Stimulated activated CD4-positive, alpha-beta T cell treated with anti-CD3 and anti-CD28 coated beads, Interleukin-1b, Interleukin-23, amount 100 ng/mL, for 24 hours (primary cell): ENCODE results near the gene PPIP5K1.
"Not testable (repeated sequence)": the region's sequence is repeated elsewhere in the genome, so short reads cannot be mapped to it uniquely, and the experiment has no call there.

Source experiments
- DNase-seq, 4 experiments: peaks; one replicate each; pipeline ENCODE4 v3.0.0-alpha.2; 2020; ENCODE audit warnings: low read depth in 4 of 4, low spot score in 1 of 4

Gene PPIP5K1

DNA sequence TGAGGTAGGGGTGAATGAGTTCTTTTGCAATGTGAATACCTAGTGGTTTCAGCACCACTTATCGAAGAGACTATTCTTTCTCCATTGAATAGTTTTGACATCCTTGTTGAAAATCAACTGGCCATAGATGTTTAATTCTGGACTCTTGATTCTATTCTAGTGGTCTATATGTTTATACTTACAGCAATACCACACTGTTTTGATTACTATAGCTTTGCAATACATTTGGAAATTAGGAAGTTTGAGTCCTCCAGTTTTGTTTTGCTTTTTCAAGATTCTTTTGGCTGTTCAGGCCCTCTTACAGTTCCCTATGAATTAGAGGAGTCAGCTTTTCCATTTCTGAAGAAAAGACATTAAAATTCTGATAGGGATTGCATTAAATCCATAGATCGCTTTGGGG, 42.5 kb downstream of the PPIP5K1 start:
- DNase-seq = no peak

- DNase-seq = no peak
Observed at GRCh38 chr15:43545426-43545825, 44.6 kb downstream of the PPIP5K1 start.

DNA sequence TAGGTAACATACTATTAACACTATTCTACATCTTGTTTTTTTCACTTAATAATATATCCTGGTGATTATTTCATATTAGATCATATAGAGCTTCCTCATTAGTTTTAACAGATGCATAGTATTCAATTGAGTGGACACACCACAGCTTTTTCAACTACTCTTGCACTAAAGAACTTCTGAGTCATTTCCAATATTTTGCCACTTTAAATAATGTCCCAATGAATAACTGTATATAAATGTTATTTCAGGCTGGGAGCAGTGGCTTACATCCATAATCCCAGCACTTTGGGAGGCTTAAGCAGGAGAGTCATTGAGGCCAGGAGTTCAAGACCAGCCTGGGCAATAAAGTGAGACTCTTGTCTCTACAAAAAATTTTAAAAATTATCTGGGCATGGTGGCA, 45.7 kb downstream of the PPIP5K1 start:
- no peak for DNase-seq

DNA sequence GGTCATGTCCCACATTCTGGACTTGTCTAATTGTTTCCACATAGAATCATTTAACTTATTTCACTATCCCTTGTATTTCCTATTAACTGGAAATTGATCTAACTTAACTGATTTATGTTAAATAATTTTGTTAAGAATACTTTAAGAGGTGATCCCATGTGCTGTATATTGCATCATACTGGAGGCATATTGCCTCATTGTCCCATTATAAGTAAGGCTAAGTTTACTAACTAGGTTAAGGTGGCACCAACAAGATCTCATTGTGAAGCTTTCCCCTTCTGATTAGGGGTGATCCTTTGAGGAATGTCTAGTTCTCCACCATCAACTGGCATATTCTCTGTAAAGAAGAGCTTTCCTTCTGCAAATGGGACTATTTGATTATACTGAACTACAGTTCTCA, 48.2 kb downstream of the PPIP5K1 start:
- no peak for DNase-seq

DNA sequence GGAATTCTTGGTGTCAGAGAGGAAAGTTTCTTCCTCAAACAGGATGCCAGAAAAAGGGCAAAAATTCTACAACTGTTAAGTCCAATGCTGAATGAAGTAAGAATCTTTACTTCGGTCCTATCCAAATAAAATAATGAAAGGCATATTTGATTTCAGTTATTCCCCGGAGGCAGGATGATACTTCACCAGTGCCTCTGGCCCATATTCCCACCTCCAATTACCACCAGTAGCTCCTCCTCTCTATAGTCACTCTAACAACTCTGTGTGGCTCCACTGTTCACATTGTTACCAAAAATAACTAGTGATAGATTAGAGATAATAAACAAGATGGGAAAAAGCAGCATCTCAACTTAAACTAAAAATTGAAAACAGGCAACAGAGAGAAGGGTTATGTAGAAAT, 51.9 kb downstream of the PPIP5K1 start:
- no peak for DNase-seq

GRCh38 chr15:43534897-43535296, 55.1 kb downstream of the PPIP5K1 start:
- no peak for DNase-seq

- DNase-seq = not testable (repeated sequence)
Observed at GRCh38 chr15:43532826-43533225, 57.2 kb downstream of the PPIP5K1 start.

GRCh38 chr15:43531018-43531670, 58.9 kb downstream of the PPIP5K1 start:
- no peak for DNase-seq

DNA sequence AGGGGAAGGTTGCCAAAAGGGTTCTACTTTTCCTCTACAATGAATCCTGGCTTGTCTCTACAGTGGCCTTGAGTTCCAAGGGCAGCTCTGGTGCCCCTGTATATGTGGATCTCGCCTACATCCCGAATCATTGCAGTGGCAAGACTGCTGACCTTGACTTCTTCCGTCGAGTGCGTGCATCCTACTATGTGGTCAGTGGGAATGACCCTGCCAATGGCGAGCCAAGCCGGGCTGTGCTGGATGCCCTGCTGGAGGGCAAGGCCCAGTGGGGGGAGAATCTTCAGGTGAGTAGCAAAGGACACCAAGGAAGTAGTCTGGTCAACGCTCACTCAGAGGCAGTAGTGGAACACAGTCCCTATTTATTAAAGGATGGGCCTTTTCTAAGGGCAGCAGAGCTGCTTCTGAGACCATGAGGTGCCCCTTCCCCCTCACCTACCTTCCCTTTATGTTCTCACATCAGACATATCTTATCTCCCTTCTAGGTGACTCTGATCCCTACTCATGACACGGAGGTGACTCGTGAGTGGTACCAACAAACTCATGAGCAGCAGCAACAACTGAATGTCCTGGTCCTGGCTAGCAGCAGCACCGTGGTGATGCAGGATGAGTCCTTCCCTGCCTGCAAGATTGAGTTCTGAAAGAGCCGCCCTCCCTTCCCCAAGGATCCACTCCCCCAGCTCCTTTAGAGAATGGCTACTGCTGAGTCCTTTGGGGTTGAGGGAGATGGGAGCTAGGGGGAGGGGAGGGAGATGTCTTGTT, 60.2 kb downstream of the PPIP5K1 start:
- no peak for DNase-seq

GRCh38 chr15:43529141-43529540, 60.9 kb downstream of the PPIP5K1 start:
- DNase-seq = no peak

DNA sequence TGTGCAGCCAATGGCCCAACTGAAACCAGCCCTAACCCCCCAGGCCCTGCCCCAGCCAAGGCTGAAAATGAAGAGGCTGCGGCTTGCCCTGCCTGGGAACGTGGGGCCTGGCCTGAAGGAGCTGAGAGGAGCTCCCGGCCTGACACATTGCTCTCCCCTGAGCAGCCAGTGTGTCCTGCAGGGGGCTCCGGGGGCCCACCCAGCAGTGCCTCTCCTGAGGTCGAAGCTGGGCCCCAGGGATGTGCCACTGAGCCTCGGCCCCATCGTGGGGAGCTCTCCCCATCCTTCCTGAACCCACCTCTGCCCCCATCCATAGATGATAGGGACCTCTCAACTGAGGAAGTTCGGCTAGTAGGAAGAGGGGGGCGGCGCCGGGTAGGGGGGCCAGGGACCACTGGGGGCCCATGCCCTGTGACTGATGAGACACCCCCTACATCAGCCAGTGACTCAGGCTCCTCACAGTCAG, 61.4 kb downstream of the PPIP5K1 start:
- no peak for DNase-seq

DNA sequence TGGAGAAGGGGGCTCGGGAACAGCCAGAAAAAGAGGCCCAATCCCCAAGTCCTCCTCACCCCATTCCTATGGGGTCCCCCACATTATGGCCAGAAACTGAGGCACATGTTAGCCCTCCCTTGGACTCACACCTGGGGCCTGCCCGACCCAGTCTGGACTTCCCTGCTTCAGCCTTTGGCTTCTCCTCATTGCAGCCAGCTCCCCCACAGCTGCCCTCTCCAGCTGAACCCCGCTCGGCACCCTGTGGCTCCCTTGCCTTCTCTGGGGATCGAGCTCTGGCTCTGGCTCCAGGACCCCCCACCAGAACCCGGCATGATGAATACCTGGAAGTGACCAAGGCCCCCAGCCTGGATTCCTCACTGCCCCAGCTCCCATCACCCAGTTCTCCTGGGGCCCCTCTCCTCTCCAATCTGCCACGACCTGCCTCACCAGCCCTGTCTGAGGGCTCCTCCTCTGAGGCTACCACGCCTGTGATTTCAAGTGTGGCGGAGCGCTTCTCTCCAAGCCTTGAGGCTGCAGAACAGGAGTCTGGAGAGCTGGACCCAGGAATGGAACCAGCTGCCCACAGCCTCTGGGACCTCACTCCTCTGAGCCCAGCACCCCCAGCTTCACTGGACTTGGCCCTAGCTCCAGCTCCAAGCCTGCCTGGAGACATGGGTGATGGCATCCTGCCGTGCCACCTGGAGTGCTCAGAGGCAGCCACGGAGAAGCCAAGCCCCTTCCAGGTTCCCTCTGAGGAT, 62.0 kb downstream of the PPIP5K1 start:
- no peak for DNase-seq

DNA sequence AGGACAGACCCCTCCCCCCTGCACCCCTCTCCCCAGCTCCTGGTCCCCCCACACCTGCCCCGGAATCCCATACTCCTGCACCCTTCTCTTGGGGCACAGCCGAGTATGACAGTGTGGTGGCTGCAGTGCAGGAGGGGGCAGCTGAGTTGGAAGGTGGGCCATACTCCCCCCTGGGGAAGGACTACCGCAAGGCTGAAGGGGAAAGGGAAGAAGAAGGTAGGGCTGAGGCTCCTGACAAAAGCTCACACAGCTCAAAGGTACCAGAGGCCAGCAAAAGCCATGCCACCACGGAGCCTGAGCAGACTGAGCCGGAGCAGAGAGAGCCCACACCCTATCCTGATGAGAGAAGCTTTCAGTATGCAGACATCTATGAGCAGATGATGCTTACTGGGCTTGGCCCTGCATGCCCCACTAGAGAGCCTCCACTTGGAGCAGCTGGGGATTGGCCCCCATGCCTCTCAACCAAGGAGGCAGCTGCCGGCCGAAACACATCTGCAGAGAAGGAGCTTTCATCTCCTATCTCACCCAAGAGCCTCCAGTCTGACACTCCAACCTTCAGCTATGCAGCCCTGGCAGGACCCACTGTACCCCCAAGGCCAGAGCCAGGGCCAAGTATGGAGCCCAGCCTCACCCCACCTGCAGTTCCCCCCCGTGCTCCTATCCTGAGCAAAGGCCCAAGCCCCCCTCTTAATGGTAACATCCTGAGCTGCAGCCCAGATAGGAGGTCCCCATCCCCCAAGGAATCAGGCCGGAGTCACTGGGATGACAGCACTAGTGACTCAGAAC, 62.8 kb downstream of the PPIP5K1 start:
- no peak for DNase-seq

- DNase-seq = no peak
Observed at GRCh38 chr15:43526261-43526930, 63.6 kb downstream of the PPIP5K1 start.

- no peak for DNase-seq
Observed at GRCh38 chr15:43525131-43525530, 64.9 kb downstream of the PPIP5K1 start.

DNA sequence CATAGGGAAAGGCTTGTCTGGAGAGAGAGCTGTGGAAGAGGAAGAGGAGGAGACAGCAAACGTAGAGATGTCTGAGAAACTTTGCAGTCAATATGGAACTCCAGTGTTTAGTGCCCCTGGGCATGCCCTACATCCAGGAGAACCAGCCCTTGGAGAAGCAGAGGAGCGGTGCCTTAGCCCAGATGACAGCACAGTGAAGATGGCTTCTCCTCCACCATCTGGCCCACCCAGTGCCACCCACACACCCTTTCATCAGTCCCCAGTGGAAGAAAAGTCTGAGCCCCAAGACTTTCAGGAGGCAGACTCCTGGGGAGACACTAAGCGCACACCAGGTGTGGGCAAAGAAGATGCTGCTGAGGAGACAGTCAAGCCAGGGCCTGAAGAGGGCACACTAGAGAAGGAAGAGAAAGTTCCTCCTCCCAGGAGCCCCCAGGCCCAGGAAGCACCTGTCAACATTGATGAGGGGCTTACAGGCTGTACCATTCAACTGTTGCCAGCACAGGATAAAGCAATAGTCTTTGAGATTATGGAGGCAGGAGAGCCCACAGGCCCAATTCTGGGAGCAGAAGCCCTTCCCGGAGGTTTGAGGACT, 65.7 kb downstream of the PPIP5K1 start:
- DNase-seq = no peak

DNA sequence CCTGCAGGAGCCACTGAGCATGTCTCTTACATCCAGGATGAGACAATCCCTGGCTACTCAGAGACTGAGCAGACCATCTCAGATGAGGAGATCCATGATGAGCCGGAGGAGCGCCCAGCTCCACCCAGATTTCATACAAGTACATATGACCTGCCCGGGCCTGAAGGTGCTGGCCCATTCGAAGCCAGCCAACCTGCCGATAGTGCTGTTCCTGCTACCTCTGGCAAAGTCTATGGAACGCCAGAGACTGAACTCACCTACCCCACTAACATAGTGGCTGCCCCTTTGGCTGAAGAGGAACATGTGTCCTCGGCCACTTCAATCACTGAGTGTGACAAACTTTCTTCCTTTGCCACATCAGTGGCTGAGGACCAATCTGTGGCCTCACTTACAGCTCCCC, 66.4 kb downstream of the PPIP5K1 start:
- no peak for DNase-seq

- DNase-seq = no peak
Observed at GRCh38 chr15:43522247-43522646, 67.8 kb downstream of the PPIP5K1 start.

GRCh38 chr15:43521419-43521818, 68.6 kb downstream of the PPIP5K1 start:
- no peak for DNase-seq

DNA sequence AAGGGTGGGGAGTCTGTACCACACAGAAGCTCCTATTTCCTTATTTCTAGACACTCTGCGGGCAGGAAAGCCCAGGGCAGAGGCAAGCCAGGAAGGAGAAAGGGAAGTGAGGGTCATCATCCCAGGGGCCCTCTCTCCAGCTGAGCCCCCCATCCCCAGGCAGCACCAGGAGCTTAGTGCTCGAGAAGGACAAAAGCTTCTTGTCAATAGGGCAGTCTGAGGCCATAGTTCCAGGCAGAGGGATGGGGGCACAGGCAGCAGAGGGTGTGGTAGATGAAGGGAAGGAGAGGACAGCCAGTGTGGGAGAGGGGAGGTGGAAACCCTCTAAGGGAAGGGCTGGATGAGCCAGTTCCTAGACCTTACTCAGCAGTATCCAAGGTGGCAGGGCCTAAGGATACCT, 69.9 kb downstream of the PPIP5K1 start:
- DNase-seq = no peak
